ENCODE data around the gene CDK5RAP3. TPM values are rescaled to one million over a fixed set of nuclear protein-coding genes. Genes with fewer than 3 reads are reported as not detected.

The CDK5RAP3 gene
- total and polyA plus RNA-seq, 2 of the 13 experiments (the other 11 are each of a cell fraction or from before 2014, with no cell fraction given): 128 to 154 TPM

DNA sequence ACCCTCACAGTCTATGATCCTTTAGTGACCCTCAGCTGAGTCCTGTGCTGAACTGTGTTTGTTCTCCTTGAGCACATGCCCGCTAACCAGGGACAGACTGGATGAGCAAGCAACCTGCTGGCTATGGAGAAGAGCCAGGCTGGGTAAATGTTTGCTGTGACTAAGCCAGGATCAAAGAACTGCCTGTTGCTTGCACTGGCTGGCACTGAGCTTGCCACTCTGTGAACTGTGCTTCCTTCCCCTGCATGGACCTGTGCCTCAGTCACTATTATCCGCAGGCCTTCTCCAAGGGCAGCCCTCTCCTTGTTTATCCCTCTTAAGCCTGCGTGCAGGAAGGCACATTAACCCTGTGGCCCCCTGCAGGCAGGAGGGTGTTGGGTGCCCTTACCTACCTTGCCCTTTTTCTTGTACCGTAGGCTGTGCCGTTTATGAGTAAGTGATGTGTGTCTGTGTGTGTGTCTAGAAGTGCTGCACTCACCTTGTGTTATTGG is 22.2 kb upstream of the CDK5RAP3 start (continued):
- TF ChIP-seq HMG20B (CRISPR knock-in tag; conservative IDR thresholded peaks at IDR 0.05): peak; percentile 48; the same call in 1 of the 2 replicates
- TF ChIP-seq ZNF207 (IDR thresholded peaks at IDR 0.05; ENCODE audit: borderline replicate concordance): no peak
- TF ChIP-seq, protein P1, sequence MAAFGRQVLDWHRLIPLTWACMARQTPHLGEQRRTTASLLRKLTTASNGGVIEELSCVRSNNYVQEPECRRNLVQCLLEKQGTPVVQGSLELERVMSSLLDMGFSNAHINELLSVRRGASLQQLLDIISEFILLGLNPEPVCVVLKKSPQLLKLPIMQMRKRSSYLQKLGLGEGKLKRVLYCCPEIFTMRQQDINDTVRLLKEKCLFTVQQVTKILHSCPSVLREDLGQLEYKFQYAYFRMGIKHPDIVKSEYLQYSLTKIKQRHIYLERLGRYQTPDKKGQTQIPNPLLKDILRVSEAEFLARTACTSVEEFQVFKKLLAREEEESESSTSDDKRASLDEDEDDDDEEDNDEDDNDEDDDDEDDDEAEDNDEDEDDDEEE (CRISPR knock-in tag; IDR thresholded peaks at IDR 0.05): no peak
- peak; percentile 60; the same call in 1 of the 2 replicates for TF ChIP-seq JUND (CRISPR knock-in tag; IDR thresholded peaks at IDR 0.05)
- TF ChIP-seq ZMYM3 (CRISPR knock-in tag; IDR thresholded peaks at IDR 0.05): no peak
- TF ChIP-seq ZSCAN29 (CRISPR knock-in tag; conservative IDR thresholded peaks at IDR 0.05): peak; percentile 45; the same call in 1 of the 2 replicates
- TF ChIP-seq ZNF33A (CRISPR knock-in tag; IDR thresholded peaks at IDR 0.05; ENCODE audit: borderline replicate concordance): 0 out of 2 replicates have a peak, but pooled peaks have one; percentile 49
- TF ChIP-seq, protein P2, sequence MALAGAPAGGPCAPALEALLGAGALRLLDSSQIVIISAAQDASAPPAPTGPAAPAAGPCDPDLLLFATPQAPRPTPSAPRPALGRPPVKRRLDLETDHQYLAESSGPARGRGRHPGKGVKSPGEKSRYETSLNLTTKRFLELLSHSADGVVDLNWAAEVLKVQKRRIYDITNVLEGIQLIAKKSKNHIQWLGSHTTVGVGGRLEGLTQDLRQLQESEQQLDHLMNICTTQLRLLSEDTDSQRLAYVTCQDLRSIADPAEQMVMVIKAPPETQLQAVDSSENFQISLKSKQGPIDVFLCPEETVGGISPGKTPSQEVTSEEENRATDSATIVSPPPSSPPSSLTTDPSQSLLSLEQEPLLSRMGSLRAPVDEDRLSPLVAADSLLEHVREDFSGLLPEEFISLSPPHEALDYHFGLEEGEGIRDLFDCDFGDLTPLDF (CRISPR knock-in tag; IDR thresholded peaks at IDR 0.05): no peak
- TF ChIP-seq, protein P3, sequence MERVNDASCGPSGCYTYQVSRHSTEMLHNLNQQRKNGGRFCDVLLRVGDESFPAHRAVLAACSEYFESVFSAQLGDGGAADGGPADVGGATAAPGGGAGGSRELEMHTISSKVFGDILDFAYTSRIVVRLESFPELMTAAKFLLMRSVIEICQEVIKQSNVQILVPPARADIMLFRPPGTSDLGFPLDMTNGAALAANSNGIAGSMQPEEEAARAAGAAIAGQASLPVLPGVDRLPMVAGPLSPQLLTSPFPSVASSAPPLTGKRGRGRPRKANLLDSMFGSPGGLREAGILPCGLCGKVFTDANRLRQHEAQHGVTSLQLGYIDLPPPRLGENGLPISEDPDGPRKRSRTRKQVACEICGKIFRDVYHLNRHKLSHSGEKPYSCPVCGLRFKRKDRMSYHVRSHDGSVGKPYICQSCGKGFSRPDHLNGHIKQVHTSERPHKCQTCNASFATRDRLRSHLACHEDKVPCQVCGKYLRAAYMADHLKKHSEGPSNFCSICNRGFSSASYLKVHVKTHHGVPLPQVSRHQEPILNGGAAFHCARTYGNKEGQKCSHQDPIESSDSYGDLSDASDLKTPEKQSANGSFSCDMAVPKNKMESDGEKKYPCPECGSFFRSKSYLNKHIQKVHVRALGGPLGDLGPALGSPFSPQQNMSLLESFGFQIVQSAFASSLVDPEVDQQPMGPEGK (CRISPR knock-in tag; IDR thresholded peaks at IDR 0.05): no peak
- TF ChIP-seq RBM39 (IDR thresholded peaks at IDR 0.05; ENCODE audit: low read depth, low read length, poor library complexity, severe bottlenecking): peak; percentile 4
- no peak; the same call in 1 of the 2 replicates for TF ChIP-seq PHF21A (CRISPR knock-in tag; IDR thresholded peaks at IDR 0.05)
- no peak for TF ChIP-seq ATF7 (IDR thresholded peaks at IDR 0.05)
- TF ChIP-seq ATF7 (CRISPR knock-in tag; IDR thresholded peaks at IDR 0.05): peak; percentile 60; the same call in 1 of the 2 replicates
- TF ChIP-seq ZNF615 (CRISPR knock-in tag; IDR thresholded peaks at IDR 0.05; ENCODE audit: borderline replicate concordance): 0 out of 2 replicates have a peak, but pooled peaks have one; percentile 67
- TF ChIP-seq, protein P4, sequence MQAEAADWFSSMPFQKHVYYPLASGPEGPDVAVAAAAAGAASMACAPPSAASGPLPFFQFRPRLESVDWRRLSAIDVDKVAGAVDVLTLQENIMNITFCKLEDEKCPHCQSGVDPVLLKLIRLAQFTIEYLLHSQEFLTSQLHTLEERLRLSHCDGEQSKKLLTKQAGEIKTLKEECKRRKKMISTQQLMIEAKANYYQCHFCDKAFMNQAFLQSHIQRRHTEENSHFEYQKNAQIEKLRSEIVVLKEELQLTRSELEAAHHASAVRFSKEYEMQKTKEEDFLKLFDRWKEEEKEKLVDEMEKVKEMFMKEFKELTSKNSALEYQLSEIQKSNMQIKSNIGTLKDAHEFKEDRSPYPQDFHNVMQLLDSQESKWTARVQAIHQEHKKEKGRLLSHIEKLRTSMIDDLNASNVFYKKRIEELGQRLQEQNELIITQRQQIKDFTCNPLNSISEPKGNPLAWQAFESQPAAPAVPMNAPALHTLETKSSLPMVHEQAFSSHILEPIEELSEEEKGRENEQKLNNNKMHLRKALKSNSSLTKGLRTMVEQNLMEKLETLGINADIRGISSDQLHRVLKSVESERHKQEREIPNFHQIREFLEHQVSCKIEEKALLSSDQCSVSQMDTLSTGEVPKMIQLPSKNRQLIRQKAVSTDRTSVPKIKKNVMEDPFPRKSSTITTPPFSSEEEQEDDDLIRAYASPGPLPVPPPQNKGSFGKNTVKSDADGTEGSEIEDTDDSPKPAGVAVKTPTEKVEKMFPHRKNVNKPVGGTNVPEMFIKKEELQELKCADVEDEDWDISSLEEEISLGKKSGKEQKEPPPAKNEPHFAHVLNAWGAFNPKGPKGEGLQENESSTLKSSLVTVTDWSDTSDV (CRISPR knock-in tag; IDR thresholded peaks at IDR 0.05): no peak
- 0 out of 2 replicates have a peak, but pooled peaks have one; percentile 32 for TF ChIP-seq NRL (CRISPR knock-in tag; IDR thresholded peaks at IDR 0.05; ENCODE audit: borderline replicate concordance)
- no peak for TF ChIP-seq CCAR2 (optimal IDR thresholded peaks at IDR 0.05; ENCODE audit: low read depth, low read length)
- TF ChIP-seq IKZF1 (IDR thresholded peaks at IDR 0.05): no peak
- TF ChIP-seq ZBTB7A (CRISPR knock-in tag; IDR thresholded peaks at IDR 0.05): 0 out of 2 replicates have a peak, but pooled peaks have one; percentile 50
- TF ChIP-seq, protein P5, sequence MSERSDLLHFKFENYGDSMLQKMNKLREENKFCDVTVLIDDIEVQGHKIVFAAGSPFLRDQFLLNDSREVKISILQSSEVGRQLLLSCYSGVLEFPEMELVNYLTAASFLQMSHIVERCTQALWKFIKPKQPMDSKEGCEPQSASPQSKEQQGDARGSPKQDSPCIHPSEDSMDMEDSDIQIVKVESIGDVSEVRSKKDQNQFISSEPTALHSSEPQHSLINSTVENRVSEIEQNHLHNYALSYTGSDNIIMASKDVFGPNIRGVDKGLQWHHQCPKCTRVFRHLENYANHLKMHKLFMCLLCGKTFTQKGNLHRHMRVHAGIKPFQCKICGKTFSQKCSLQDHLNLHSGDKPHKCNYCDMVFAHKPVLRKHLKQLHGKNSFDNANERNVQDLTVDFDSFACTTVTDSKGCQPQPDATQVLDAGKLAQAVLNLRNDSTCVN (CRISPR knock-in tag; IDR thresholded peaks at IDR 0.05; ENCODE audit: borderline replicate concordance): 0 out of 2 replicates have a peak, but pooled peaks have one; percentile 16
- no peak for TF ChIP-seq ZNF724P (CRISPR knock-in tag; IDR thresholded peaks at IDR 0.05; ENCODE audit: borderline replicate concordance)
- no peak for TF ChIP-seq TMF1 (CRISPR knock-in tag; IDR thresholded peaks at IDR 0.05; ENCODE audit: low read depth)
- peak; percentile 19 for TF ChIP-seq PHF5A (CRISPR knock-in tag; IDR thresholded peaks at IDR 0.05; ENCODE audit: low read depth, unreplicated experiment)
